GM19025 (cell line): ENCODE results near the gene PCNX1.
"Not testable (repeated sequence)": the region's sequence is repeated elsewhere in the genome, so short reads cannot be mapped to it uniquely, and the experiment has no call there.

Source experiments
- ATAC-seq: cut with Tn5 transposase; IDR thresholded peaks from one replicate; pipeline ENCODE4 v1.9.1; 2021; ENCODE audit warnings: mild to moderate bottlenecking, low read depth, moderate library complexity; ENCODE audit not compliant: unreplicated experiment

Gene PCNX1

DNA sequence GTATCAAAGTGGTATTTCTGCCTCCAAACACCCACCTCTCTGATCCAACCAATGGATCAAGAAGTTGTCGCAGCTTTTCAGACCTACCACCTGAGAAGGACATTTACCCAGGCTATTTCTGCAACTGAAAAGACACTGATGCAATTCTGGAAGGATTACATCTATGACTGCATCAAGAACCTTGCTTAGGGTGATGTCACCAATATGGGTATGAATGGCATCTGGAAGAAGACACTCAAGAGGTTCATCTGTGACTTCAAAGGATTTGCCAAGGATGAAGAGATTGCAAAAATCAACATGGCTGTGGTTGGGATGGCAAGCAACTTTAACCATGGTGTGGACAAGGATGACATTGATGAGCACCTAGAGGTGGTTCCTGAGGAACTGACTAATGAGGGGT, 154.2 kb downstream of the PCNX1 start:
- ATAC-seq, result no peak

DNA sequence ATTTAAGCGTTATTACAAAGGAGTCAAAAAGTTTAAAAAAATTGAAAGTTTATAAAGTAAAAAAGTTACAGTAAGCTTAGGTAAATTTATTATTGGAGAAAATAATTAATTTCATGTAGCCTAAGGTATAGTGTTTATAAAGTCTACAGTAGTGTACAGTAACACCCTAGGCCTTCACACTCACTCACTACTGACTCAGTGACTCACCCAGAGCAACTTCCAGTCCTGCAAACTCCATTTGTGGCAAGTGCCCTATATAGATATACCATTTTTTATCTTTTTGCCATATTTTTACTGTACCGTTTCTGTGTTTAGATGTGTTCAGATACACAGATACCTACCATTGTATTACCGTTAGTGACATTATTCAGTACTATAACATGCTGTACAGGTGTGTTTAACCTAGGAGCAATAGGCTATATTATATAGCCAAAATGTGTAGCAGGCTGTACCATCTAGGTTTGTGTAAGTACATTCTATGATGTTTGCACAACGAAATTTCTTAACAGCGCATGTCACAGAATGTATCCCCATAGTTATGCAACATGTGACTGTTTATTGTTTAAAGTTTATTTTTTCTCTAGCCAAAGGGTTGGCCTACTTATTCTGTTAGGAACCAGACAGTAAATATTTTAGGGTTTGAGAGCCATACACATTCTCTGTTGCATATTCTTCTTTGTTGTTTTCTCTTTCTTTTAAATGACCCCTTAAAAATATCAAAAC, 155.5 kb downstream of the PCNX1 start:
- no peak for ATAC-seq

DNA sequence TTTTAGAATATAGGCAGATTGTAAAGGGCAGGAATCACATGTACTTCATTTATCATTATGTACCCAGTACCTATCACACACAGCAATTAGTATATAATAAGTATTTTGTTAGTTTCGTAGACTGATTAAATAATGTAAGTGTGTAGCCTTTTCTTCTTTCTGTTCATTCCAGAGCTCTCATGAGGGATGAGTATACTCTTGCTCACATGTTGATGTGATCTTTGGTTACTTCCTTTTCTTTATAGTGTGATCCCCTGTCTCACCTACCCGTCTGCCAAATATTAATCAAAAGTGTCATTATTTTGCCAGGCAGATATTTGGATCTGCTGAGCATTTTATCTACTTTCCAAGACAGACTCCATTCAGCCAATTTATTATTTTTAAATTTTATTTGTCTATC, 156.1 kb downstream of the PCNX1 start:
- no peak for ATAC-seq

GRCh38 chr14:71064747-71065146, 157.5 kb downstream of the PCNX1 start:
- not testable (repeated sequence) for ATAC-seq

- ATAC-seq, result no peak
Measured at GRCh38 chr14:71070169-71070568, 162.9 kb downstream of the PCNX1 start.

- ATAC-seq, result no peak
Measured at GRCh38 chr14:71071042-71071441, 163.8 kb downstream of the PCNX1 start.

- ATAC-seq, result no peak
Measured at GRCh38 chr14:71076462-71077092, 169.3 kb downstream of the PCNX1 start.

- no peak for ATAC-seq
Measured at GRCh38 chr14:71078500-71078899, 171.2 kb downstream of the PCNX1 start.

GRCh38 chr14:71086567-71086966, 179.3 kb downstream of the PCNX1 start:
- no peak for ATAC-seq

GRCh38 chr14:71089971-71090370, 182.7 kb downstream of the PCNX1 start:
- ATAC-seq, result no peak

GRCh38 chr14:71094722-71095121, 187.5 kb downstream of the PCNX1 start:
- ATAC-seq, result no peak

DNA sequence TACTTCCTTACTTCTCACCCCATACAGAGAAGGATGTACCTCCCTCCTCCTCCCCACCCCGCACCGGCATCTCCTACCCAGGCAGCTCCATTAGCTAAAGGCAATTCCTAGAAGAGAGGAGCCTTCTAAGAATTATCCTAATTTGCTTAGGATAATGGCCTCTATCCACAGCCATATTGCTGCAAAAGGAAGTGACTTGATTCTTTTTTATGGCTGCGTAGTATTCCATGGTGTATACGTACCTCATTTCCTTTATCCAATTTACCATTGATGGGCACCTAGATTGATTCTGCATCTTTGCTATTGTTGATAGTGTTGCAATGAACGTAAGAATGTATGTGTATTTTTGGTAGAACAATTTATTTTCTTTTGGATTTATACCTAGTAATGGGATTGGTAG, 189.7 kb downstream of the PCNX1 start:
- ATAC-seq, result no peak

DNA sequence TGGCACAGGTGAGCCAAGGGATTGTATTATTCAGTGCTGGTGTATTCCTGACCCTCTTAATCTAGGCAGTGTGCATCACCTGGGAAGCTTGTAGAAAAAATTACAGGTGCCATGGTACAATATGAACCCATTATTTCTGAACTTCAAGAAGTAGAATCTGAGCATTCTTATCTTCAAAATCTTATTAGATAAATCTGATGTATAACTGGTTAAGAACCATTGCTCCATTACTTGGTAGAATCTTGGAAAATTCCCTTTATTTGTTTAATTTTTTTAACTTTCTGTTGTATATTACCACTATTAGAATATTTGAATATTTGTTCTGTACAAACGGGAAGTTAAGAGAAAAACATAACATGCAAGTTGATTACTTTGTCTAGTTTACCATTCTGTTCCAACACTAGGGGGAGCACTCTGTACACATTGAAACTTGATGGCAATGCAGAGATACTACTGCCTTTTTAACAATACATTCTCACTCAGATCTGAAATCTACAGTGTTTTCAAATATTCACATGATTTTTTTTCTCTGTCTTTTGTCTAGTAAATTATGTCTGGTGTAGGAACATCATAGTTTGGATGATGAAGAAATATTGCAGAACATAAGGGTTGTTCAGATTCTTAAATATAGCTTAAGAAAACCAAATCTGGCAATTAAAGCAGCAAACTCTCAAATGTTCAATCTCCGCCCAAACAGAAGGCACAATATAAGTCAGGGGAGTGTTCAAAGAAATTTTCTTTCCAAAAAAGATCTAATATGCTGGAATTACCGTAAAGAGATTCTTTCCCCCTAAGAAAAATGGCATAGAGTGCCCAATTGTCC, 196.6 kb downstream of the PCNX1 start:
- no peak for ATAC-seq

DNA sequence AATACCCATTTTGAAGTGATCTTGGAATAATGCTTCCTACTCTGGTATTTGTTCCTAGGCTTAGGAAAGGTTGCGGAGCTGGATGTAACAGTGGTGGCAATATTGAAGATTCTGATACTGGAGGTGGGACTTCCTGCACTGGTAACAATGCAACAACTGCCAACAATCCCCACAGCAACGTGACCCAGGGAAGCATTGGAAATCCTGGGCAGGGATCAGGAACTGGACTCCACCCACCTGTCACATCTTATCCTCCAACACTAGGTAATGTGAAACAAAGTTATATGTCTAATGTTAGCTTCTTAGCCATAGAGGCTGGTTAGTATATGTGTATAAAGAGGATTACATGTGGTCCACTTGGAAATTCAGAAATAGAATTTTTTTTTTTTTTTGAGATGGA, 197.9 kb downstream of the PCNX1 start:
- no peak for ATAC-seq

DNA sequence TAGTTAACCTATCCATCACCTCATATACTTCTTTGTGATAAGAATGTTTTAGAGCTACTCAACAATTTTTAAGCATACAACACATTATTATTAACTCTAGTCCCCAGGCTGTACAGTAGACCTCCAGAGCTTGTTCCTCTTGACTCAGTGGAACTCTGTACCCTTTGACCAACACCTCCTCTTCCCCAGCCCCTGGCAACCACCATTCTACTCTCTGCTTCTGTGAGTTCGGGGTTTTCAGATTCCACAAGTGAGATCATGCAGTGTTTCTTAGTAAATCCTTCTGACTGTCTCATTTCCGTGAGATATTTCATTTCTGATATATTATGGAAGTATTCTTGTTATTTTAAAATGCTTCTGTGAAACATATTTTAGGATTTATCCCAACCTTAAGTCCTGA, 200.7 kb downstream of the PCNX1 start:
- no peak for ATAC-seq

DNA sequence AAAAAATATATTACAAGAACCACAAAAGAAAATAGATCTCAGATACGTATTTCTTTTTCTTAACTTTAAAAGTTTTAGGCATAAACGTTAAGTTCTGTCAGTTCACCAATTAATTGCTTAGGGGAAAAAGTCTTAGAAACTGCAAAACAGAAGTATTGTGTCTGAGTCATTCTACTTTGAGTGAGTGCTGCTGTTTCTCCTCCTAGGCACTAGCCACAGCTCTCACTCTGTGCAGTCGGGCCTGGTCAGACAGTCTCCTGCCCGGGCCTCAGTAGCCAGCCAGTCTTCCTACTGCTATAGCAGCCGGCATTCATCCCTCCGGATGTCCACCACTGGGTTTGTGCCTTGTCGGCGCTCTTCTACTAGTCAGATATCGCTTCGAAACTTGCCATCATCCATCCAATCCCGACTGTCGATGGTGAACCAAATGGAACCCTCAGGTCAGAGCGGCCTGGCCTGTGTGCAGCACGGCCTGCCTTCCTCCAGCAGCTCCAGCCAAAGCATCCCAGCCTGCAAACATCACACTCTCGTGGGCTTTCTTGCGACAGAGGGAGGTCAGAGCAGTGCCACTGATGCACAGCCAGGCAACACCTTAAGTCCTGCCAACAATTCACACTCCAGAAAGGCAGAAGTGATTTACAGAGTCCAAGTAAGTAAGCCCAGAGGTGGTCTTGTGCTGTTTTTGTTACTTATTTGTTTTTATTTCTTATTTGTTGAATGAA, 201.3 kb downstream of the PCNX1 start:
- no peak for ATAC-seq

DNA sequence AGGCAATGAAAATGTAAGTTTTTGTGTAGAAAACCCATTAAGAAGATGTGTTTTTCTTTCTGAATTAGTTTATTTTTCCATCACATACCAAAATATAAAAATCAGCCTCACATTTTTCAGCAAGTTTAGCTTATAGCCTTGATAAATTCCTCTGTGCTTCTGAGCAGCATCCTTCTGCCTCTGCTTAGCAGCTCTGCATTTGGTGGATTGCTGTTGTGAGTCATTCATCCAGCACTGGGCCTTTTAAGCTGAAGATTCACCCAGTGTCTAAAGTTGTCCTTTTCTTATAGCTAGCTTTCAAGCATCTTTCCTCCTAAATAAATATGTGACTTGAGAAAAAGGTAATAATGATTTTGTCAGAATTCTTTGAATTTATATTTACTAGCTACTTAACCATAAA, 206.1 kb downstream of the PCNX1 start:
- no peak for ATAC-seq

DNA sequence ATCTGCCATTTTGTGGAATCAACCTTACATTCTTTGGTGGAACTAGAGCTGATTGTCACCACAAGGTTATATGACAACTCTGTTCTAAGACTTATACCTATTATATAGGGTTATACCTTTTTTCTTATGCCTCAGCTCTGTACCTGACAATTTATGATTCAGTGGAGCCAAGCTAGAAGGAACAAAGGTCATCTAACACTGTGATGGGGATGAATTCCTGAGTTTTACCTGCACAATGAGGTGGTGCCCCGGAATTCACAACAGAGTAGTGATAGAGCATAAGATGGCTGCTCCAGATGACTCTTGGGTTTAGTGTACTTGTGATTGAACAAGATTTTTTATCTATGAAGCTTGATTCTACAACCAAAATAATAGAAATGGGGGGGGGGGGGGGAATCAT, 207.3 kb downstream of the PCNX1 start:
- ATAC-seq, result no peak

GRCh38 chr14:71115306-71115705, 208.0 kb downstream of the PCNX1 start:
- ATAC-seq, result no peak

DNA sequence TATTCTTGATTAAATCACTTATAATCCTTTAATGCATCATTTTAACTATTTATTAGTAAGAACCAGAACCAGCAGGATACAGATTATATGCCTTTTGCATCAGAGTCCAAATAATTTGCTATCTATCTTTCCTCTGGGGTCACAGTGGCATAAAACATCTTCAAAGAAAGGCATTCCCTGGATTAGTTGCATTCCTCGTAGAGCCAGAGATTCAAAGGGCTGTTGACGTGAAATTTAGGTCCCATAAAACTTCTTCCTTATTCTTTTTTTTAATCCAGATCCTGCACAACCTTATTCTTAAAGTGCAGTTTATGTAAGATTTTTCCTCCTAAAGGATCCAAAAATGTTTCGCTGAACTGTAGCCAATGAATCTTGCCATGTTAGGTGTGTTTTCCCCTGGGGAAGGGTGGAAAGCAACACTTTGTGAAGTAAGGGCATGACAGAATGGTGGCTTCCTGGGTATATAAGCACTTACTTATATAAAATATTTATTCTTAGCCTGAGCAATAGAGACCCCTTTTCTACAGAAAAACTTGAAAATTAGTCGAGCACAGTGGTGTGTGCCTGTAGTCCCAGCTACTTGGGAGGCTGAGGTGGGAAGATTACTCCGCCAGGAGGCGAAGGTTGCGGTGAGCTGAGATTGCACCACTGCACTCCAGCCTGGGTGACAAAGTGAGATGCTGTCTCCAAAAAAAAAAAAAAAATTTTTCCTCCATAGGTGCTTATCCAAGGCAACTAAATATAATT, 208.7 kb downstream of the PCNX1 start:
- no peak for ATAC-seq
